Activated CD4-positive, alpha-beta T cell treated with anti-CD3 and anti-CD28 coated beads, Interleukin-2, Interleukin-6, amounts not matched to agents 100 ng/mL and 50 ng/mL, durations not matched to agents 16 hours and 8 hours (primary cell): Measurements from ENCODE around the gene GARIN5B.
"Not testable (repeated sequence)": the region's sequence is repeated elsewhere in the genome, so short reads cannot be mapped to it uniquely, and the experiment has no call there.

ENCODE experiments used
- DNase-seq: peaks from one replicate; pipeline ENCODE4 v3.0.0-alpha.2; 2020

GARIN5B gene

GRCh38 chr19:55346725-55347441, 16.2 kb downstream of the GARIN5B start:
- no peak for DNase-seq

DNA sequence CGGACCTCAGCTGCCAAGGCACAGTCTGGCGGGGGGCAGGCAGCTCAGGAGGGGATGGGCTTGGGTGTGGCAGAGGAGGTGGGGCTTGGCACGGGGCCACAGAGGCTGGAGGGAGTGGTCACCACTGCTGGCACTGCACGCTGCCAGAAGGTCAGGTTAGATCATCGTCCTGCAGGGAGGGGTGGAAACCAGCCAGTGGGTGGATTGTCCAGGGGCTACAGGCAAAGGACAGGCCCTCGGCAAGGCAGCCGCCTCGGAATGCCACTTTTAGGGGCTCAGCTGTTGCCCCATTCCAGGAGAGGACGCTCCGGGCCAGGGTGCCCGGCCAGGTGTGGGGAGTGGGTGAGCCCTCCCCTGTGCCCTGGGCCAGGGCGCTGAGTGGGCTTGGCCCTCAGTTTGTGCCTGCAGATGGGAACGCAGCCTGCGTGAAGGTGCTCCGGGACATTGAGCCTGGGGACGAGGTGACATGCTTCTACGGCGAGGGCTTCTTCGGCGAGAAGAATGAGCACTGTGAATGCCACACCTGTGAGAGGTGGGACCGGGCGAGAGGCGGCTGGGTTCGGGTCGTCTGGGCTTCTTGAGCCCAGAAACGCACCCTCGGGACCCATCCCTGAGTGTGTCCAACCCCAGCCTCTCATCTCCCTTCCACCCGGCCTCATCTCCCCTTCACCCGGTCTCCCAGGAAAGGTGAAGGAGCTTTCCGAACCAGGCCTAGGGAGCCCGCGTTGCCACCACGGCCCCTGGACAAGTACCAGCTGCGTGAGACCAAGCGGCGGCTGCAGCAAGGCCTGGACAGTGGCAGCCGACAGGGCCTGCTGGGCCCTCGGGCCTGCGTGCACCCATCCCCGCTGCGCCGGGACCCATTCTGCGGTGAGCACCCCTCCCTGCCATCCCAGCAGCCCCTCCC, 17.0 kb downstream of the GARIN5B start:
- no peak for DNase-seq

- no peak for DNase-seq
Measured at GRCh38 chr19:55345101-55345817, 17.8 kb downstream of the GARIN5B start.

- no peak for DNase-seq
Measured at GRCh38 chr19:55344444-55344843, 18.6 kb downstream of the GARIN5B start.

DNA sequence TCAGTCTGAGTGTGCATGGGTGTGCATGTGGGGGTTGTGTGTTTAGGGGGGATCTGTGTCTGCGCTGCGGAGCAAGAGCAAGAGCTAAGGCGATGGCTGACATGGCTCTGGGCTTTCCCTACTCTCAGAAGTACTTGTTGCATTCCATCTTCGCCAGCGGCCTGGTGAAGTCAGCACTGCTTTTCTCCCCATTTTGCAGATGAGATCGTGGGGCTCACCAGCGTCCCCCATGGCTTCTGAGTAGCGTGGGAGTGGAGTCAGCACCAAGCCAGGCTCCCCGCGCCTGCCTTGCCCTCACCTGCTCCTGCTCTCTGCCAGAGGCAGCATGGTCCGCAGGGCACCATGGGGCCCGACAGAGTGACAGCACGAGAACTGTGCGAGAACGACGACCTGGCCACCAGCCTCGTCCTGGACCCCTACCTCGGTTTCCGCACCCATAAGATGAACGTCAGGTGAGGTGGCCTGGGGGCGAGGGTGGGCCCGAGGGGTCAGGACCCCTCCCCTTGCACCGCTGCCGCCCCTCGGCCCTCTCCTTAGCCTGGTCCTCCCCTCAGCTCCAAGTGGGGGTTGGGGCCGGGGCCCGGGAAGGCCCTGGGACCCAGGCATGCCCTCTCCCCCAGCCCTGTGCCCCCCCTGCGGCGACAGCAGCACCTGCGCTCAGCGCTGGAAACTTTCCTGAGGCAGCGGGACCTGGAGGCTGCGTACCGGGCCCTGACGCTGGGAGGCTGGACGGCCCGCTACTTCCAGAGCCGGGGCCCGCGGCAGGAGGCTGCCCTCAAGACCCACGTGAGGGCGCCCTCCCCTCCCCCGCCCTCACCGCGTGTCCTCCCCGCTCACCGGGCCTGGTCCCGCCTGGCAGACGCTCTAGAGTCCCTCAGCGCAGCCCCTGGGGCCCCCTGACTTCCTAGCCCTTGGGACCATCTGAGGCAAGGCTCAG, 21.2 kb downstream of the GARIN5B start:
- no peak for DNase-seq

DNA sequence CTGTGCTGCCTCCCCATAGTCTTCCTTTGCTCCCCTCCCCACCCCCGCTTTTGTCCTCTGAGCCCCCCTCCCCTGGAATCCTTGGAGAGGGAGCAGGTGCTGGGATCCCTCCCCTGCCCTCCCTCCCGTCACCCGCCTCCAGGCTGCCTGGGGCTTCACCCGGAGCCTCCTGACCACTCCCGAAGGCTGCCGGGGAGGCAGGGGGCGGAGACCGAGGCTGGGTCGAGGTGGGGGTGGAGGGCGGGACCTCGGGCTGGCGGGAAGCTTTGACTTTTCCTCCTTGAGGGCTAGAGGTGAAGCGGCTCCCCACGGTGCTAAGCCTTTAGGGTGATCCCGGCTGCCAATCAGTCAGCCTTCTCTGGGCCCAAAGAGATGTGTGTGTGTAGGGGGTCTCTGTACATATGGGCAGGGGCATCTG, 21.9 kb downstream of the GARIN5B start:
- peak; percentile 72 for DNase-seq

DNA sequence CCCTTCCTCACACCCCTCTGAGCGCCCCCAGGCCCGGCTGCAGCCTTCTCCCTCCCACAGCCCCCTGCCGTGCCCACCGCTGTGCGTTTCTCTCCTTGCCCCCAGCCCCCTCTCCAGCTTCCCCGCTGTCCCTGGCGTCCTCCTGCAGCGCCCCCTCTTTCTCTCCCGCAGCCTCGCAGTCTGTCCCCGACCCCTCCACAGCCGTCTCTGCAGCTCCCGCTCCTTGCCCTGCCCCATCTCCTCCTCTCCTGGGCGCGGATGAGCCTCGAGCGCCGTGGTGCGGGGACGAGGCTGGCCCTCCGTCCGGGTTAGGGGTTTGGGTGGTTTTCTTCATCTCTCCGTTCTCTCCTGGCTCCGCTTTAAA, 22.3 kb downstream of the GARIN5B start:
- no peak for DNase-seq

DNA sequence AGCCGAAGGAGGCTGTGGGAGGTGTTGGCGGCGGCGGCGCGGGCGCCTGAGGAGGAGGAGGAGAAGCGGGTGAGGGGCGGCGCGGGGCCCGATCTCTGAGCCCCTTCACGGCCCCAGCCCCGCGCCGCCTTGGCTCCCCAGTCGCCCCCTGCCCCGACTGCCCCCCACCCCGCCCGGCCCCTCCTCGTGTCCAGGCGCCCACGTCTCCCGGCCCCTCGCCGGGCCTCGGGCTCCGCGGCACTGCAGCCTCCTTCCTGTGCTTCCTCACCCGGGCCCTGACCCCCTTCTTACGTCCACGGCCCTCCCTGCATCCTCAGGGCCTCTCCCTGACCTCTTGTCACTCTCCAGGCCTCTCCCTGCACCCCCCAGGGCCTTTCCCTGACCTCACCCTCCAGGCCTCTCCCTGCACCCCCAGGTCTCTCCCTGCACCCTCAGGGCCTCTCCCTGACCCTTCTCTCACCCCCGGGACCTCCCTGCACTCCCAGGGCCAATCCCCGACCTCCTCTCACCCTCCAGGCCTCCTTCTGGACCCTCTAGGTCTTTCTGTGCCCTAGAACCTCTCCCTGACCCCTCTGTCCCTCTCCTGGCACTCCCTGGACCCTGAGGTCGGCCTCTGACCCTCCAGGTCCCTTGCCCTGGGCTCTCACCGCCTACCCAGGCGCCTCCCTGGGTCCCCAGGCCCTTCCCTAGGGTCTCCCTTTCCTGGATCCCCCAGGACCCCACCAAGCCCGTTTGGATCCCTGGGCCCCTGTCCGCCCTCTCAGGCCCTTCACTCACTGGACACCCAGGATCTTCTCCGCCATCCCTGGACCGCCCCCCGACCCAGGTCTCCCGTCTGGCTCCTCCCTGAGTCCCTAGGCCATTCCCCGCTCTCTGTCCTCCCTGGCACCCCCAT, 22.9 kb downstream of the GARIN5B start:
- no peak for DNase-seq

- peak; percentile 100 for DNase-seq
Measured at GRCh38 chr19:55339105-55339888, 23.8 kb downstream of the GARIN5B start, which contains the start of gene KMT5C. KMT5C (plus strand) TSS chr19:55339876; CDS start chr19:55341937, 2,061 bp downstream.

GRCh38 chr19:55336101-55336500, 27.0 kb downstream of the GARIN5B start:
- no peak for DNase-seq

DNA sequence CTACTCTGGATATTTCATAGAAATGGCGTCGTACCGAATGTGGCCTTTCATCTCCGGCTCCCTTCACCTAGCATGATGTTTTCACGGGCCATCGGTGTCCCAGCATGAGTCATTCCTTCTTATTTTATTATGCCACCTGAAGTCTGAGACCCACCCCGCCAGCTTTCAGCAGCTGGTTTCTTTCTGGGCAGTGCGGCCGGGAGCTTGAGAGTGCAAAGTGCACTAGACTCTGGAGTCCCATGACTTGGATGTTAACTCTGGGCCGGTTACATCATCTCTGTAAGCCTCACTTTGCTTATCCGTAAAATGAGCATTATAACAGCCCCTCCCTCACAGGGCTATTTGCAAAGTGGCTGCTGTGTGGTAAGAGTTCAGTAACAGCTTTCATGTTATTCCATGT, 29.2 kb downstream of the GARIN5B start:
- no peak for DNase-seq

DNA sequence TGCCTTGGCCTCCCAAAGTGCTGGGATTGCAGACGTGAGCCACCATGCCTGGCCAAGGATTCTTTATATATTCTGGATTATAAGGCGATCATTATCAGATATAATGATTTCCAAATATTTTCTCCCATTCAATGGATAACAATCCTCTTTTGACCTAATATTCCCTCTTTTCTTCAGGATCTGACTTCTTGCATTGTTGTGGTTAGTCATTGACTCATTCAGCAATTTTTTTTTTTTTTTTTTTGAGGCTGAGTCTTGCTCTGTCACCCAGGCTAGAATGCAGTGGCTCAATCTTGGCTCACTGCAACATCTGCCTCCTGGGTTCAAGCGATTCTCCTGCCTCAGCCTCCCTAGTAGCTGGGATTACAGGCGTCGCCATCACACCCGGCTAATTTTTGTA, 33.3 kb downstream of the GARIN5B start:
- not testable (repeated sequence) for DNase-seq

- not testable (repeated sequence) for DNase-seq
Measured at GRCh38 chr19:55328774-55329318, 34.2 kb downstream of the GARIN5B start.

- no peak for DNase-seq
Measured at GRCh38 chr19:55325172-55325571, 37.9 kb downstream of the GARIN5B start, which contains the start of gene TMEM150B. TMEM150B (minus strand) TSS chr19:55325341; CDS start chr19:55321036, 4,305 bp downstream.

- no peak for DNase-seq
Measured at GRCh38 chr19:55324662-55325061, 38.4 kb downstream of the GARIN5B start.

DNA sequence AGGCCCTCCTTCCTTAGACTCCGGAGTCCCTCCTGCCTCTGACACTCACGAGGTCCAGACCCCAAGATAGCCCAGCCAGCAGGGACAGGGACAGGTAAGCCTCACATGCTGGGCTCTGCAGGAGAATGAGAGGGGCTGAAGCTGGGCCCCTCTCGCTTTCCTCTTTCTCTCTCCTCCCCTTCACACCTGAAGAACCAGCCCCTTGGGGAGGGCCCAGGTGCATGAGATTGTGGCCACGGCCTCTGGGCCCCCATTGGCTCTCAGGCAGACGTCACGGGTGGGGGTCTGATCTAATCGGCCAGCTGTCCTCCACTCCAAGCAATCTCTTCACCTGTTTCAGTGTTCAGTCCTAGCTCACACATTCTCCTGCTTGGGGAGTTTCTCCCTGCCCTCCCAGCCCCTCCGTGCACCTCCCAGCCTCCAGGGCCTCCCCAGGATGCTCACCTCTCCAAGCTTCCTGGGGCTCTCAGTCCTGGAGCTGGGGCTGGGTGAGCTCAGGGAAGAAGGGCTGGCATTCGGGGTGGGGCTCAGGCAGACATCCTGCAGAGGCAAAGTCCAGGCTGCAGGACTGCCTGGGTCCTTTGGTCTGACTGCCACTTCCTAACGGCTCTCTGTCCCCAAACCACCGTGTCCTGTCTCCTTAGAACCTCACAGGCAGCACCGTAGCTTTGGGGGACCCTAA, 40.7 kb downstream of the GARIN5B start:
- DNase-seq: no peak

GRCh38 chr19:55321466-55322137, 41.5 kb downstream of the GARIN5B start:
- no peak for DNase-seq

DNA sequence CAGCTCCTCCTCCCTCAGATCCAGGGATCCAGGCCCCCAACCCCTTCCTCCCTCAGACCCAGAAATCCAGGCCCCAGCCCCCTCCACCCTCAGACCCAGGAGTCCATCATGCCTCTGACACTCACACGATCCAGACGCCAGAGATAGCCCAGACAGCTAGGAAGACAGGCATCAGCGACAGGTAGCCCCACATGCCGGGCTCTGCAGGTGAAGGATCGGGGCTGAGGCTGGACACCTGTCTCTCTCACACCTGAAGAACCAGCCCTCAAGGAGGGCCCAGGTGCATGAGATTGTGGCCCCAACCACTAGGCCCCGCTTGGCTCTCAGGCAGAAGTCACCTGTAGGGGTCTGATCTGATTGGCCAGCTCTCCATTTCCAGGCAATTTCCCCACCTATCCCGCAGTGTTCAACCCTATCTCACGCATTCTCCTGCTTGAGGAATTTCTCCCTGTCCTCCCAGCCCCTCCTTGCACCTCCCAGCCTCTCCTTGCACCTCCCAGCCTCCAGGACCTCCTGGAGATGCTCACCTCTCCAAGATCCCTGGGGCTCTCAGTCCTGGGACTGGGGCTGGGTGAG, 42.1 kb downstream of the GARIN5B start:
- DNase-seq: no peak
